Skin epidermis (tissue), 12 donors: Measurements from ENCODE around the gene FICD.
"Not testable (repeated sequence)": the region's sequence is repeated elsewhere in the genome, so short reads cannot be mapped to it uniquely, and the experiment has no call there.

Source experiments
- H3K27ac ChIP-seq, 21 experiments: fragments of 200-600 bp; sonication (generic) in 11 of 21; one replicate each; pipeline ENCODE4 v1.5.0; 2020; ENCODE audit warnings: mild to moderate bottlenecking in 3 of 21, inconsistent platforms in 2 of 21, moderate library complexity in 2 of 21
- H3K4me3 ChIP-seq, 7 experiments: fragments of 200-600 bp; sonication (generic) in 2 of 7; one replicate each; pipeline ENCODE4 v1.5.0; 2020; ENCODE audit warnings: inconsistent platforms in 2 of 7, mild to moderate bottlenecking in 2 of 7, moderate library complexity in 1 of 7

Gene FICD

GRCh38 chr12:108514973-108515814 is at the start of gene FICD:
TSS of gene FICD (plus strand) at chr12:108515277. CDS start at chr12:108516973, 1,696 bp downstream.
- H3K4me3 ChIP-seq, result peak within 1 kb of the TSS; percentile 54 to 92 (median 78)
- H3K27ac ChIP-seq, result peak within 1 kb of the TSS; percentile 23 to 90 (median 84)

GRCh38 chr12:108465417-108465816 is 49.7 kb upstream of the FICD start:
- Histone ChIP-seq H3K4me3 (no peak overlapping the region), H3K27ac (no peak overlapping the region)

- Histone ChIP-seq H3K27ac (no peak overlapping the region), H3K4me3 (no peak overlapping the region)
Observed at GRCh38 chr12:108468196-108468968, 46.7 kb upstream of the FICD start.

- Histone ChIP-seq H3K27ac (no peak overlapping the region), H3K4me3 (no peak overlapping the region)
Observed at GRCh38 chr12:108473400-108474055, 41.5 kb upstream of the FICD start.

GRCh38 chr12:108475396-108475795 is 39.7 kb upstream of the FICD start:
- H3K4me3 ChIP-seq, result no peak overlapping the region
- H3K27ac ChIP-seq, result no peak overlapping the region

GRCh38 chr12:108477055-108477880 is 37.8 kb upstream of the FICD start:
- Histone ChIP-seq H3K4me3 (no peak overlapping the region), H3K27ac (no peak overlapping the region)

GRCh38 chr12:108477881-108478259 is 37.2 kb upstream of the FICD start:
- no peak overlapping the region for H3K4me3 ChIP-seq

GRCh38 chr12:108478611-108479206 is 36.4 kb upstream of the FICD start:
- Histone ChIP-seq H3K27ac (no peak overlapping the region), H3K4me3 (no peak overlapping the region)

More at GRCh38 chr12:108477881-108478259, 37.2 kb upstream of the FICD start:
- H3K27ac ChIP-seq, result no peak overlapping the region

GRCh38 chr12:108479364-108480070 is 35.6 kb upstream of the FICD start:
- no peak overlapping the region for H3K27ac ChIP-seq

GRCh38 chr12:108482717-108483212 is 32.3 kb upstream of the FICD start:
- Histone ChIP-seq H3K4me3 (no peak overlapping the region), H3K27ac (no peak overlapping the region)

More at GRCh38 chr12:108479364-108480070, 35.6 kb upstream of the FICD start:
- no peak overlapping the region for H3K4me3 ChIP-seq

GRCh38 chr12:108483213-108484059 is 31.6 kb upstream of the FICD start:
- Histone ChIP-seq H3K4me3 (no peak overlapping the region), H3K27ac (no peak overlapping the region)

GRCh38 chr12:108484431-108484830 is 30.6 kb upstream of the FICD start:
- no peak overlapping the region for H3K4me3 ChIP-seq
- no peak overlapping the region for H3K27ac ChIP-seq

- Histone ChIP-seq H3K4me3 (no peak overlapping the region), H3K27ac (no peak overlapping the region)
Observed at GRCh38 chr12:108484845-108485244, 30.2 kb upstream of the FICD start.

GRCh38 chr12:108485371-108485770 is 29.7 kb upstream of the FICD start:
- H3K4me3 ChIP-seq, H3K27ac ChIP-seq: not testable (repeated sequence)

- H3K27ac ChIP-seq, H3K4me3 ChIP-seq: not testable (repeated sequence)
Observed at GRCh38 chr12:108487029-108487428, 28.0 kb upstream of the FICD start.

- Histone ChIP-seq H3K27ac (no peak overlapping the region), H3K4me3 (no peak overlapping the region)
Observed at GRCh38 chr12:108491256-108491655, 23.8 kb upstream of the FICD start.

- H3K27ac ChIP-seq, result no peak overlapping the region
- H3K4me3 ChIP-seq, result no peak overlapping the region
Observed at GRCh38 chr12:108495054-108495453, 20.0 kb upstream of the FICD start.
